Activated naive CD4-positive, alpha-beta T cell treated with anti-CD3 and anti-CD28 coated beads, Interleukin-2, amount 50 U/mL, for 16 hours (primary cell): Measurements from ENCODE around the gene CLCA1.

Experiments
- DNase-seq: peaks from one replicate; pipeline ENCODE4 v3.0.0-alpha.2; 2020

Gene CLCA1

GRCh38 chr1:86468501-86468977, at the start of gene CLCA1:
Gene CLCA1, plus strand, starts transcription at chr1:86468927. Its CDS starts 45 bp downstream, at chr1:86468972.
- DNase-seq: no peak

GRCh38 chr1:86419277-86419903, 49.3 kb upstream of the CLCA1 start:
- DNase-seq: peak; percentile 27

- no peak for DNase-seq
Observed at GRCh38 chr1:86421601-86422280, 47.0 kb upstream of the CLCA1 start.

GRCh38 chr1:86423473-86423872, 45.3 kb upstream of the CLCA1 start:
- no peak for DNase-seq

- DNase-seq: no peak
Observed at GRCh38 chr1:86423873-86424272, 44.9 kb upstream of the CLCA1 start, which contains the start of gene CLCA2. Gene CLCA2, plus strand, starts transcription at chr1:86424171. Its CDS starts 77 bp downstream, at chr1:86424248.

GRCh38 chr1:86429122-86429725, 39.5 kb upstream of the CLCA1 start:
- no peak for DNase-seq

- no peak for DNase-seq
Observed at GRCh38 chr1:86429835-86430234, 38.9 kb upstream of the CLCA1 start.

GRCh38 chr1:86430376-86430775, 38.4 kb upstream of the CLCA1 start:
- no peak for DNase-seq

GRCh38 chr1:86434059-86434458, 34.7 kb upstream of the CLCA1 start:
- DNase-seq: no peak

- DNase-seq: no peak
Observed at GRCh38 chr1:86435327-86435726, 33.4 kb upstream of the CLCA1 start.

GRCh38 chr1:86436041-86436440, 32.7 kb upstream of the CLCA1 start:
- DNase-seq: no peak

GRCh38 chr1:86441581-86441980, 27.1 kb upstream of the CLCA1 start:
- no peak for DNase-seq

- DNase-seq: no peak
Observed at GRCh38 chr1:86441997-86442396, 26.7 kb upstream of the CLCA1 start.

- no peak for DNase-seq
Observed at GRCh38 chr1:86445919-86446318, 22.8 kb upstream of the CLCA1 start.

- no peak for DNase-seq
Observed at GRCh38 chr1:86447198-86447790, 21.4 kb upstream of the CLCA1 start.

- no peak for DNase-seq
Observed at GRCh38 chr1:86448670-86449069, 20.1 kb upstream of the CLCA1 start.

GRCh38 chr1:86449103-86449502, 19.6 kb upstream of the CLCA1 start:
- no peak for DNase-seq

- no peak for DNase-seq
Observed at GRCh38 chr1:86450847-86451246, 17.9 kb upstream of the CLCA1 start.

- no peak for DNase-seq
Observed at GRCh38 chr1:86453664-86454063, 15.1 kb upstream of the CLCA1 start.

- DNase-seq: no peak
Observed at GRCh38 chr1:86455073-86455472, 13.7 kb upstream of the CLCA1 start.

GRCh38 chr1:86460998-86461397, 7.7 kb upstream of the CLCA1 start:
- DNase-seq: no peak

- no peak for DNase-seq
Observed at GRCh38 chr1:86461482-86461881, 7.2 kb upstream of the CLCA1 start.

- DNase-seq: no peak
Observed at GRCh38 chr1:86464819-86465218, 3.9 kb upstream of the CLCA1 start.
